OCI-LY3 (cell line): Measurements from ENCODE around the gene PACRG.

Source experiments
- EZH2phosphoT487 ChIP-seq: fragments of 200-600 bp; shearing (Covaris generic); IDR thresholded peaks from 2 replicates; pipeline ENCODE4 v1.6.1; 2018; ENCODE audit warnings: antibody characterized with exemption, mixed run types, low read depth
- TF ChIP-seq, protein P1 (sequence below): fragments of 200-600, 300-600 bp; sonication (generic); IDR thresholded peaks from 2 replicates; pipeline ENCODE4 v1.5.1; 2014; ENCODE audit warnings: antibody characterized with exemption, low read length, low read depth

DNA sequence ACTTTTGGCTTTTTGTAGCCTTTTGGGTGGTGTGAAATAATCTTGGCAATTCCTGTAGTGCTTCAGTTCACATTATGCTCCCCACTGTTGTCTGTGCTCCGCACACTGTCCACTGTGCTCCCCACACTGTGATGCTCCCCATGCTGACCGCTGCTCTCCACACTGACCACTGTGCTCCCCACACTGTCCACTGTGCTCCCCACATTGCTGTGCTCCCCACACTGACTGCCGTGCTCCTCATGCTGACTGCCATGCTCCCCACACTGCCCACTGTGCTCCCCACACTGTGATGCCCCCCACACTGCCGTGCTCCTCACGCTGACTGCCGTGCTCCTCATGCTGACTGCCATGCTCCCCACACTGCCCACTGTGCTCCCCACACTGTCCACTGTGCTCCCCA lies 118.9 kb downstream of the PACRG start:
- TF ChIP-seq EZH2phosphoT487, result no peak
- TF ChIP-seq, protein P1, sequence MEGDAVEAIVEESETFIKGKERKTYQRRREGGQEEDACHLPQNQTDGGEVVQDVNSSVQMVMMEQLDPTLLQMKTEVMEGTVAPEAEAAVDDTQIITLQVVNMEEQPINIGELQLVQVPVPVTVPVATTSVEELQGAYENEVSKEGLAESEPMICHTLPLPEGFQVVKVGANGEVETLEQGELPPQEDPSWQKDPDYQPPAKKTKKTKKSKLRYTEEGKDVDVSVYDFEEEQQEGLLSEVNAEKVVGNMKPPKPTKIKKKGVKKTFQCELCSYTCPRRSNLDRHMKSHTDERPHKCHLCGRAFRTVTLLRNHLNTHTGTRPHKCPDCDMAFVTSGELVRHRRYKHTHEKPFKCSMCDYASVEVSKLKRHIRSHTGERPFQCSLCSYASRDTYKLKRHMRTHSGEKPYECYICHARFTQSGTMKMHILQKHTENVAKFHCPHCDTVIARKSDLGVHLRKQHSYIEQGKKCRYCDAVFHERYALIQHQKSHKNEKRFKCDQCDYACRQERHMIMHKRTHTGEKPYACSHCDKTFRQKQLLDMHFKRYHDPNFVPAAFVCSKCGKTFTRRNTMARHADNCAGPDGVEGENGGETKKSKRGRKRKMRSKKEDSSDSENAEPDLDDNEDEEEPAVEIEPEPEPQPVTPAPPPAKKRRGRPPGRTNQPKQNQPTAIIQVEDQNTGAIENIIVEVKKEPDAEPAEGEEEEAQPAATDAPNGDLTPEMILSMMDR, result no peak
